Prostate gland (tissue), 2 donors: Measurements from ENCODE around the gene TRPM3. TPM values are rescaled to one million over a fixed set of nuclear protein-coding genes. Genes with fewer than 3 reads are reported as not detected.

Experiments used
- DNase-seq: peaks from one replicate; pipeline ENCODE4 v3.0.0-alpha.2; 2019; ENCODE audit warnings: low spot score
- H3K27ac ChIP-seq, 2 donors: fragments of 200-600 bp; sonication (generic); 2 replicates each; pipeline ENCODE4 v1.5.1; 2017 to 2019
- H3K27me3 ChIP-seq: fragments of 200-600 bp; sonication (generic); replicated peaks from 2 replicates; pipeline ENCODE4 v1.5.1; 2019; ENCODE audit not compliant: insufficient read depth
- H3K36me3 ChIP-seq, 2 donors: fragments of 200-600 bp; sonication (generic); 1 replicate in 1 of 2; 2 replicates in 1 of 2; pipeline versions ENCODE4 v1.5.1 to v1.8.1; 2017 to 2019
- H3K4me1 ChIP-seq: fragments of 200-600 bp; sonication (generic); replicated peaks from 2 replicates; pipeline ENCODE4 v1.5.1; 2019
- H3K4me3 ChIP-seq, 2 donors: fragments of 200-600 bp; sonication (generic); 2 replicates each; pipeline ENCODE4 v1.5.1; 2017 to 2019
- H3K9me3 ChIP-seq: fragments of 200-600 bp; sonication (generic); 2 replicates; pipeline ENCODE4 v1.5.1; 2017
- CTCF ChIP-seq, 4 experiments: fragments of 200-600 bp in 2 of 4; fragments of 450-650 bp in 2 of 4; sonication (generic) in 2 of 4; IDR thresholded peaks; 1 replicate in 3 of 4; 2 replicates in 1 of 4; pipeline ENCODE4 v1.5.1; 2016 to 2019; ENCODE audit warnings: antibody characterized with exemption in 4 of 4, mild to moderate bottlenecking in 2 of 4, moderate library complexity in 2 of 4
- POLR2A ChIP-seq: fragments of 450-650 bp; IDR thresholded peaks from one replicate; pipeline ENCODE4 v1.6.1; 2016; ENCODE audit warnings: antibody characterized with exemption, mild to moderate bottlenecking
- POLR2AphosphoS5 ChIP-seq: sonication (generic); formaldehyde crosslinking; IDR thresholded peaks from one replicate; pipeline ENCODE4 v1.6.1; 2017; ENCODE audit warnings: antibody characterized with exemption
- WGBS: methylation state at CpG from one replicate; pipeline ENCODE4 v1.1.5; 2018; 5-methylcytosine and 5-hydroxymethylcytosine counted together
- intact Hi-C: fragments of 100-400 bp; cut with DNase I; formaldehyde crosslinking; loops from one replicate; pipeline ENCODE4 v1.14.2; 2022
- total RNA-seq, 2 donors: library from RNA; depleted of rRNA; stranded (reverse); fragments of >200 nt; gene quantifications; one replicate each; pipeline ENCODE4 v1.1.0, GENCODE V29; 2016

Gene TRPM3
- total RNA-seq, 2 donors from 2014 or later = 0.32 to 18.7 TPM

GRCh38 chr9:70641631-70642030 lies 479.8 kb downstream of the TRPM3 start:
- no peak overlapping the region for H3K4me3 ChIP-seq
- H3K27me3 ChIP-seq = no peaks in the 10 kb centered on the region
- no peaks in the 10 kb centered on the region for H3K4me1 ChIP-seq
- no peaks in the 10 kb centered on the region for H3K36me3 ChIP-seq
- H3K27ac ChIP-seq = no peak overlapping the region
- H3K9me3 ChIP-seq = no peaks in the 10 kb centered on the region
- DNase-seq = no peak
- no peak for TF ChIP-seq CTCF (IDR thresholded peaks at IDR 0.05)
- intact Hi-C loops = loop anchor here (5.0 kb wide), 2 partner anchors 286 to 361 kb away; no protein-coding TSS in a partner anchor
- WGBS = 50% methylated on average over 1 of the region's 1 CpG

- Histone ChIP-seq H3K9me3 (no peaks in the 10 kb centered on the region), H3K36me3 (no peaks in the 10 kb centered on the region), H3K4me1 (no peaks in the 10 kb centered on the region), H3K27me3 (no peaks in the 10 kb centered on the region), H3K4me3 (no peak overlapping the region), H3K27ac (no peak overlapping the region)
- TF ChIP-seq POLR2A = no peak
- TF ChIP-seq CTCF (IDR thresholded peaks at IDR 0.05) = no peak
- TF ChIP-seq POLR2AphosphoS5 = no peak
- no peak for DNase-seq
- whole genome bisulfite sequencing = 91% methylated on average over 4 of the region's 4 CpGs
- intact Hi-C loops = loop anchor here (5.0 kb wide), 2 partner anchors 286 to 361 kb away; no protein-coding TSS in a partner anchor
These were observed 480.4 kb downstream of the TRPM3 start for GRCh38 chr9:70641031-70641430.

GRCh38 chr9:70639853-70640814 lies 481.3 kb downstream of the TRPM3 start:
- peak; percentile 21 to 80 (median 68) for TF ChIP-seq CTCF (IDR thresholded peaks at IDR 0.05)
- TF ChIP-seq POLR2AphosphoS5 = no peak
- no peak for TF ChIP-seq POLR2A
- H3K36me3 ChIP-seq = no peaks in the 10 kb centered on the region
- H3K27me3 ChIP-seq = no peaks in the 10 kb centered on the region
- peak; percentile 30 for DNase-seq
- no peaks in the 10 kb centered on the region for H3K4me1 ChIP-seq
- intact Hi-C loops = loop anchor here (1.0 to 5.0 kb wide), 3 partner anchors 287 to 610 kb away; no protein-coding TSS in a partner anchor
- 52% methylated on average over 15 of the region's 15 CpGs for WGBS
- no peaks in the 10 kb centered on the region for H3K9me3 ChIP-seq
- no peak overlapping the region for H3K27ac ChIP-seq
- H3K4me3 ChIP-seq = no peak overlapping the region

GRCh38 chr9:70635790-70636189 lies 485.6 kb downstream of the TRPM3 start:
- intact Hi-C loops = no loop called here
- H3K4me3 ChIP-seq = no peak overlapping the region
- no peak overlapping the region for H3K27ac ChIP-seq
- no peak for DNase-seq
- no peaks in the 10 kb centered on the region for H3K27me3 ChIP-seq
- WGBS = 59% methylated on average over 3 of the region's 3 CpGs
- no peaks in the 10 kb centered on the region for H3K4me1 ChIP-seq
- H3K36me3 ChIP-seq = no peaks in the 10 kb centered on the region
- H3K9me3 ChIP-seq = no peaks in the 10 kb centered on the region
- TF ChIP-seq POLR2AphosphoS5 (no peak), CTCF (IDR thresholded peaks at IDR 0.05) (no peak), POLR2A (no peak)

GRCh38 chr9:70634696-70635095 lies 486.7 kb downstream of the TRPM3 start:
- WGBS = 94% methylated on average over 4 of the region's 4 CpGs
- Histone ChIP-seq H3K36me3 (no peaks in the 10 kb centered on the region), H3K27me3 (no peaks in the 10 kb centered on the region), H3K27ac (no peak overlapping the region), H3K9me3 (no peaks in the 10 kb centered on the region), H3K4me1 (no peaks in the 10 kb centered on the region), H3K4me3 (no peak overlapping the region)
- intact Hi-C loops = no loop called here
- DNase-seq = no peak
- TF ChIP-seq POLR2AphosphoS5 (no peak), CTCF (IDR thresholded peaks at IDR 0.05) (no peak), POLR2A (no peak)
